HFF-Myc (cell line): ENCODE data around the gene RBP2.
A peak's percentile ranks its signal among the peaks of the same experiment; 100 is the strongest.

Experiments used
- DNase-seq: peaks from one replicate; pipeline ENCODE4 v3.0.0-alpha.2; 2011; ENCODE audit warnings: low read depth; ENCODE audit errors: extremely low read depth
- H3K4me3 ChIP-seq: replicated peaks from 2 replicates; pipeline ENCODE4 v1.5.1; 2011; ENCODE audit warnings: low read depth, mild to moderate bottlenecking, control low read depth, low read length
- CTCF ChIP-seq: IDR thresholded peaks from 2 replicates; pipeline ENCODE4 v1.5.1; 2012; ENCODE audit warnings: mild to moderate bottlenecking, low read depth, low read length, control low read depth; ENCODE audit errors: missing control alignments

Gene RBP2

GRCh38 chr3:139460076-139460475 lies 16.2 kb downstream of the RBP2 start:
- DNase-seq = no peak
- TF ChIP-seq CTCF = no peak

GRCh38 chr3:139458348-139458747 lies 18.0 kb downstream of the RBP2 start:
- no peak for DNase-seq
- no peak for TF ChIP-seq CTCF
- H3K4me3 ChIP-seq = no peak overlapping the region

More at GRCh38 chr3:139460076-139460475, 16.2 kb downstream of the RBP2 start:
- no peak overlapping the region for H3K4me3 ChIP-seq

DNA sequence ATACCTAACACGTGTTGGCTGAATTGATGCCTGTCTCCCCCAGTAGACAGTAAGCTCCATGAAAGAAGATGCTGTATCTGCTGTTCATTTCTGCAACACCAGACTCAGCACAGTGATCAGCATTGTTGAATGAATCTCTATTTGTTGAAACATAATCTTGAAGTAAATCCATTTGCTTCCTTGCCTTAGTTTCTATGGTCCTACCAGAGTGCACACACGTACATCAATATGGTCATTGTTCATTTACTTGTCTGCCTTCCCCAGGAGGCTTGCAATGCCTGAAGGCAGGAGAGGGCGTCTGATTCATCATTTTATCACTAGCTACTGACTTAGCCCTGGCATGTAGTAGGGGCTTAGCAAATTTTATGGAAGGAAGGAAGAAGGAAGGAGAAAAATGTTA lies 19.2 kb downstream of the RBP2 start:
- TF ChIP-seq CTCF = no peak
- DNase-seq = no peak

GRCh38 chr3:139456386-139456785 lies 19.9 kb downstream of the RBP2 start:
- no peak for TF ChIP-seq CTCF
- no peak overlapping the region for H3K4me3 ChIP-seq

More for the DNA sequence above, 19.2 kb downstream of the RBP2 start:
- H3K4me3 ChIP-seq = no peak overlapping the region

DNA sequence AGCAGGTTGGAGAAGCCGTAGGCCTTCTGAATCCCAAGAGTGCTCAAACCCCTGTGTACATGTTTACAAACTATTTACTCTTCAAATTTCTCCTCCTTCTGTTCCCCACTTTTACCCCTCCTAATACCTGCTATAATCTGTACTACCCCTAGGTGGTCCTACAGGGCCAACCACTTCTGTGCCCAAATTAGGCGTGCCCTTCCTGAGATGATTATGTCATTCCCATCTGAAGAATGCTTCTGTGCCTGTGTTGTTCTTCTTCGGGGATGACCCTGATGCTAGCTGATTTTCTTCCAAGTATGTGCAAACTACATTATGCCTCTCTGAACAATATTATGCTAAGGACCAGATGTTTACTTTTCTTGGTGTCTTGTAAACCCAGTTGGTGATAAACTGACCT lies 20.5 kb downstream of the RBP2 start:
- peak; percentile 15 for TF ChIP-seq CTCF
- DNase-seq = no peak
- H3K4me3 ChIP-seq = no peak overlapping the region

More at GRCh38 chr3:139456386-139456785, 19.9 kb downstream of the RBP2 start:
- no peak for DNase-seq

GRCh38 chr3:139455206-139455605 lies 21.1 kb downstream of the RBP2 start:
- no peak for DNase-seq
- no peak for TF ChIP-seq CTCF
- H3K4me3 ChIP-seq = no peak overlapping the region

GRCh38 chr3:139454346-139454745 lies 22.0 kb downstream of the RBP2 start:
- no peak overlapping the region for H3K4me3 ChIP-seq
- no peak for DNase-seq
- TF ChIP-seq CTCF = no peak
